T-helper 1 cell treated with Interleukin-12 subunit alpha and Interleukin-12 subunit beta and Interleukin-4 antibody, amounts not matched to agents 30 μg/mL and 1 μg/mL, for 36 hours (primary cell): Measurements from ENCODE around the gene MIPEP.
A peak's percentile ranks its signal among the peaks of the same experiment; 100 is the strongest.
"Not testable (repeated sequence)": the region's sequence is repeated elsewhere in the genome, so short reads cannot be mapped to it uniquely, and the experiment has no call there.

ENCODE experiments used
- H3K27ac Mint-ChIP-seq: one replicate; pipeline ENCODE4 v1.8.0; 2021; ENCODE audit warnings: mild to moderate bottlenecking, mixed read lengths
- H3K27me3 Mint-ChIP-seq: one replicate; pipeline ENCODE4 v1.8.0; 2021; ENCODE audit warnings: low read depth, mixed read lengths
- H3K36me3 Mint-ChIP-seq: one replicate; pipeline ENCODE4 v1.8.0; 2021; ENCODE audit warnings: low read depth, mixed read lengths
- H3K4me1 Mint-ChIP-seq: one replicate; pipeline ENCODE4 v1.8.0; 2021; ENCODE audit warnings: low read depth, mixed read lengths
- H3K4me3 Mint-ChIP-seq: one replicate; pipeline ENCODE4 v1.8.0; 2021; ENCODE audit warnings: mild to moderate bottlenecking, moderate library complexity, mixed read lengths
- H3K9me3 Mint-ChIP-seq: one replicate; pipeline ENCODE4 v1.8.0; 2021; ENCODE audit warnings: mixed read lengths

The MIPEP gene

DNA sequence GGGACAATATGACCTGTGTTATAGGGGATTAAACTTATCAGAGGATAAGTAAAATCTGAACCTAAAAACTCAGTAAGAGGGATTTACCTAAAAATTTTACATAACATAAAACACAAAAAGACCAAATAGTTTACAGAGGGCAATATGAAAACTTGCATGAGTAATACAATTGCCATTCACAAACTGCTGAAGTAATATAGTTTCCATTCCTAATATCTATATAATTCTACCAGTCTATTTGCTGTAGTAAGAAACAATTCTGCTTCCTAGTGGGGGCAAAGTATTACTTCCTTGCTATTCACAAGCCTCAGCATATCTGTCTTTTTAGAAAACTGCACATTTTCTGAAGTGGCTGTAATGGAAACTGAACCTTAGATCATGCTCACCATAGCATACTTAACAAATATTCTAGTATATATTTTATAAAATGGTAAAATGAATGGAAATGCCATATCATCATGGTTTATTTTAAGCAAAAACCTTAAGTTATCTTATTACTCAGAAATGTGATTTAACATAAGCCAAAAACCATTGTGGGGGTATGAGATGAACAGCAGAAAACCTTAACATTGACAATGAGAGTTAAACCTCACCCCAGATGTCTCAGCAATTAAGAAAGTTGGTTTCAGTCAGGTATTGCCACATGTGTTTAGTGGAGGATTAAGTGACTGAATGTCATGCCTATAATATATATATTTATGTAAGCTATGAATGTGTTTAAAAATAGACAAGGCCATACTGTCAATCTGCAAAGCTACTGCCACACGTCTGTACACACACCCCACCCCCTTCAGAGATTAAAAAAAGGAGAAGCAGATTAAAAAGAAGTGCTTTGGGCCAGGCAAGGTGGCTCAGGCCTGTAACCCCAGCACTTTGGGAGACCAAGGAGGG is 136.8 kb downstream of the MIPEP start:
- peaks cover 6% of the 10 kb centered on the region for H3K27me3 Mint-ChIP-seq
- H3K27ac Mint-ChIP-seq: no peak overlapping the region
- no peak overlapping the region for H3K4me3 Mint-ChIP-seq
- no peaks in the 10 kb centered on the region for H3K36me3 Mint-ChIP-seq
- H3K9me3 Mint-ChIP-seq: no peaks in the 10 kb centered on the region
- H3K4me1 Mint-ChIP-seq: peaks cover 25% of the 10 kb centered on the region

DNA sequence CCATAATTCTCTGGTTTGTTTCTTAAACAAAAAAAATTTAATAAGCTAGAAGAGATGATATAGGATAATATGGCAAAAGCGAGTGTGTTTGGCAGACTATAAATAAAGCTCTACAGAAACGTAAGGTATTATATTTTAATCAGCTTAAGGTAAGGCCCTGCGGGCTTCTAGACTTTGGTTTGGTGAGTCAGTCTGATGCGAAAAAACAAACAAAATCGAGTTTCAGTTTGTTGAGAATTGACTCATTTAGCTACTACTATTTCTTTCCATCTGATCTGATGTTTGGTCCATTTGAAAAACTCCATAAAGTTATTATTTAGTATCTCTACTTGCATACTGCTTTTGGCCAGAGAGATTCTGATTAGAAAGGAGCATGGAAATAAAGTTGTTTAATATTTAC is 138.0 kb downstream of the MIPEP start:
- no peaks in the 10 kb centered on the region for H3K9me3 Mint-ChIP-seq
- H3K36me3 Mint-ChIP-seq: no peaks in the 10 kb centered on the region
- peaks cover 26% of the 10 kb centered on the region for H3K4me1 Mint-ChIP-seq
- H3K27ac Mint-ChIP-seq: no peak overlapping the region
- H3K27me3 Mint-ChIP-seq: peaks cover 10% of the 10 kb centered on the region
- no peak overlapping the region for H3K4me3 Mint-ChIP-seq

DNA sequence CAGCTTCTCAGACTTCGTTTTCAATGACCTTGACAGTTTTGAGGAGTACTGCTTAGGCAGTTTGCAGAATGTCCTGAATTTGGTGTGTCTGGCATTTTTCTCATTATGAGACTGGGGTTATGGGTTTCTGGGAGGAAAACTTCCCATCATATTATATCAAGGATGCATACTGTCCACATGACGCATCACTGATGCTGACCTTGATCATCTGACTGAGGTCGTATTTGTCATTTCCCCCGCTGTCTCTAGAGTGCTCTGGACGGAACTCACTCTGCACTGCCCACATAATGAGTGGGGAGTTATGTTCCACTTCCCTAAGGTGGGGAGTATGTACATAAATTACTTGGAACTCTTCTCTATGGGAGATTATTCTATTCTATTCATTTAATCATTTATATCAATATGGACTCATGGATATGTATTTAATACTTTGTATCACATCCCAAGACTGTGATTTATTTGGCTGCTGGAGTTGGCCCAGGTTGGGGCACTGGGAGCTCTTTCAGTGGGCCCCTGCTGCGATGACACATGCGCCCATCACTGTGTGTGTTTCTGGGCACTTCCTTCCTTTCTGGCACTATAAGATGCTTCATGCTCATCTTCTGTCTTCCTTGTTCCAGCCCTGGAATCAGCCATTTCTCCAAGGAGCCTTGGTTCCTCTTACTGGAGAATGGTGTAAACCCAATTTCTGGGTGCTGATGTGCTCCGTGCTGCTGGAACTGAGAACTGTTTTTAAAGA is 138.6 kb downstream of the MIPEP start:
- Mint-ChIP-seq H3K4me3 (no peak overlapping the region), H3K9me3 (no peaks in the 10 kb centered on the region), H3K27ac (no peak overlapping the region), H3K27me3 (peaks cover 10% of the 10 kb centered on the region), H3K36me3 (no peaks in the 10 kb centered on the region), H3K4me1 (peaks cover 26% of the 10 kb centered on the region)

DNA sequence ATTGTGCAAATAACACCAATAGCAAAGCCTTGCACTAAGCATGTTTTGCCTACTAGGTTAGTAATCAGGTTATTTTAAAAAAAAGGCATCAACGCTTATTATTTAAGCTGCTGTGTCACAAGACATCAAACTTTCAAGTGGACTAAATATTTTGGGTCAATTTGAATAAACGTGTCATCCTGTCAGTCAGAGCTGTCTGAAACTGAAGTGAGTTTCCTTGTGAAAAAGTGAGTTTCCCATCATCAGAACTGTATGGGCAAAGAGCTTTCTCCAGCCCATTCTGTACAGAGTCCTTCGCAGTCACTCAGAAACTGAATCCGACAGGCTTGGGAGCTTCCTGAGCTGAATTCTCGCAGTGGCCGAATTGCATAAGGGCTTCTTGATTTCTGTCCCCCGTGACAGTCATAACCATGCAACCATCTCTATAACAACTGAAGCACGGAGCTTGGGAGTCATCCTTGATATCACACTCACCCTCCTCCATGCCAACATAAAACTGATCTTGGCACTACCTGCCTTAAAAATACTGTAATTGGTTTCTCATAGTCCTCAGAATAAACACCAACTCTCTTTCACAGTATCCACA is 139.8 kb downstream of the MIPEP start:
- Mint-ChIP-seq H3K4me1 (peaks cover 24% of the 10 kb centered on the region), H3K36me3 (no peaks in the 10 kb centered on the region), H3K27me3 (peaks cover 16% of the 10 kb centered on the region), H3K9me3 (no peaks in the 10 kb centered on the region), H3K27ac (no peak overlapping the region), H3K4me3 (no peak overlapping the region)

DNA sequence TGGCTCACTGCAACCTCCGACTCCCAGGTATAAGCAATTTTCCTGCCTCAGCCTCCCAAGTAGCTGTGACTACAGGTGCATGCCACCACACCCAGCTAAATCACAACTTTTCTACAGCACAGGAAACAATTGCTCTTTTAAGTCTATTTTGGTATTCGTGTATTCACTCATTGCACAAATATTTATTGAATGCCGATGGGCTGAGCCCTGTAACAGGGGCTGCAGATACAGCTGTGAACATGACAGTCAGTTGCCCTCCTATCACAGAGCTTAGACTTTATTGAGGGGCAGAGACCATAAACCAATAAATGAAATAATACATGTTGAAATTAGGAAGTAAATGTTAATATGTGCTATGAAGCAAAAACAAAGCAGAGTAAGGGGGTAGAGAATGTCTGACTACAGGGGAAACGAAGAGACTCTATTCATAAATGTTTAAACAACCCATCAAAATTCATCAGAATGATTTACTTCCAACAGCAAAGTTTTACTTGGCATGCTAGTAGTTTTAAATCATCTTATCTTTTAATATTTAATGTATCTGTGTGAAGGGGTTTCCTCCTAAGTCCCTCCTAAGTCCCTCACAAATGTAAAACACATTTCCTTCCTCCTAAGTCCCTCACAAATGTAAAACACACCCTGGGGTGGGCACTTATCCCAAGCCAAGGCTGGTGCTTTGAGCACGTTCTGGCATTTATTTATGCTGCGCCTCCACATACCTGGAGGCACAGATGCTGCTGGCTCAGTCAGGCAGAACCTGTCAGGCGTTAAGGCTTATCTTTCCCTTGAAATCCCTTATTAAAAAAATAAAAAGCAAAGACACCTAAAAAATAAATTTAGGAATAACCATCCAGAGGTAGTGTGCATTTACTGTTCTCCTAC is 140.8 kb downstream of the MIPEP start:
- Mint-ChIP-seq H3K4me1 (peaks cover 27% of the 10 kb centered on the region), H3K27ac (no peak overlapping the region), H3K27me3 (peaks cover 22% of the 10 kb centered on the region), H3K9me3 (no peaks in the 10 kb centered on the region), H3K36me3 (no peaks in the 10 kb centered on the region), H3K4me3 (no peak overlapping the region)

DNA sequence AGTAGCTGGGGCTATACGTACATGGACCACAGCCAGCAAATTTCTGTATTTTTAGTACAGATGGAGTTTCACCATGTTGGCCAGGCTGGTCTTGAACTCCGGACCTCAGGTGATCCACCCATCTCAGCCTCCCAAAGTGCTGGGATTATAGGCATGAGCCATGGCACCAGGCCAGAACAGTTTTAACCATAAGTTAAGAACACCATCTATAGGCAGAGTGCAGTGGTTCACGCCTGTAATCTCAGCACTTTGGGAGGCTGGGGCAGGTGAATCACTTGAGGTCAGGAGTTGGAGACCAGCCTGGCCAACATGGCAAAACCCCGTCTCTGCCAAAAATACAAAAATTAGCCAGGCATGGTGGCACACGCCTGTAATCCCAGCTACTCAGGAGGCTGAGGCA is 143.1 kb downstream of the MIPEP start:
- not testable (repeated sequence) for H3K4me3 Mint-ChIP-seq, H3K9me3 Mint-ChIP-seq, H3K27ac Mint-ChIP-seq, H3K36me3 Mint-ChIP-seq
- H3K4me1 Mint-ChIP-seq: peaks cover 28% of the 10 kb centered on the region
- peaks cover 30% of the 10 kb centered on the region for H3K27me3 Mint-ChIP-seq

DNA sequence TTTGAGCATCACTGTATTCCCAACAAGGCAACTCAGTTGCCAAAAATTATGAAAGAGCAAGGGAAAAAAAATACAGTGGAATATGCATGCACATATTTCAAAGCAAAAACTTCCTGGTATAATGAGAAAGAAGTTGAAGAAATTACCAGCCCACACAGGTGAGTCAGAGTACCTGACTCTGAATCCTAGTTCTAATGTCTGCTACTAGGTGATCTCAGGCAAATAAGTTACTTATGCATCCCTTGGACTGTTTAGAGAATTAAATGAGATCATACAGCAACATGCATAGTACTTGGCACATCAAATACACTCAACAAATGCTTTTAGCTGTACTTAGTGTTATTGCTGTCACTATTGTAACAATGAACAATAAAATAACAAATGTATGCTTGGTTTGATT is 144.9 kb downstream of the MIPEP start:
- H3K4me1 Mint-ChIP-seq: peaks cover 23% of the 10 kb centered on the region
- H3K4me3 Mint-ChIP-seq: no peak overlapping the region

DNA sequence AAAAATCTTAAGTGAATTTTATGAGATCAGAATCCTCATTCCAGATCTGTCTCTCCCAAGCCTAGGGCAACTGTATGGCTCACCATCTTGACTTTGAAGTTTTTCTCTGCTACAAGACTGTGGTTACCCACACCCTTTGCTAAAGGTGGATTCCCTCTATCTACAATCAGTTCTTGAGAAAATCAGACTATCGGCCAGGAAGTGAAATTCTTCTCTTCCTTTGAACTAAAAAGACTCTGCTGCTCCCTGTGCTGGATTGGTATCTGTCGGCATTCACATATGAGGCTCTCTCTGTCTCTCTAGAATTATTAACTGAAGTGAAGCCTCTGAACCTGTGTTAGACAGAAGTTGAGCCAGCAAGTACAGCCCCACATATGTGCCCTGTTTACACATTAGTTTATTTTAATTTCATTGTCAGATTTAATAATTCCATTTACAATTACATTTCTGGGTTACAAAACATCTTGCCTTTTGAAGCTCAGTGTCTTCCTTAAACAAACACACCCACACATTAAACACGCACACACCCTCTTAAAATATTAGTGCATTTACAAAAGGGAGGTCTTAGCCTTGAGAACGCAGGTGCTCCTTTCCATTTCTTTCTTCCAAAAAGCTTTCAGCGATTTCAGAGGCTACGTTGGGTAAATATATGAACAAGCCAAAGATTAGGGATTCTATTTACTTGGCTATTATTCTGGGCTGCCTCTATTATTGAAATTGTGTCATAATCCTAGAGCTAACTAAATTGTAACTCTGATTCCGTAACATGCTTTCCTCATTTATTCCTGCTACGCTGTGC is 145.7 kb downstream of the MIPEP start:
- Mint-ChIP-seq H3K4me1 (peaks cover 23% of the 10 kb centered on the region), H3K9me3 (no peaks in the 10 kb centered on the region), H3K27me3 (peaks cover 28% of the 10 kb centered on the region), H3K4me3 (peak overlapping the region; percentile 21), H3K27ac (peak overlapping the region; percentile 9), H3K36me3 (peaks cover 3% of the 10 kb centered on the region)

More for the DNA sequence above, 144.9 kb downstream of the MIPEP start:
- Mint-ChIP-seq H3K27ac (no peak overlapping the region), H3K9me3 (no peaks in the 10 kb centered on the region), H3K36me3 (peaks cover 3% of the 10 kb centered on the region), H3K27me3 (peaks cover 31% of the 10 kb centered on the region)

DNA sequence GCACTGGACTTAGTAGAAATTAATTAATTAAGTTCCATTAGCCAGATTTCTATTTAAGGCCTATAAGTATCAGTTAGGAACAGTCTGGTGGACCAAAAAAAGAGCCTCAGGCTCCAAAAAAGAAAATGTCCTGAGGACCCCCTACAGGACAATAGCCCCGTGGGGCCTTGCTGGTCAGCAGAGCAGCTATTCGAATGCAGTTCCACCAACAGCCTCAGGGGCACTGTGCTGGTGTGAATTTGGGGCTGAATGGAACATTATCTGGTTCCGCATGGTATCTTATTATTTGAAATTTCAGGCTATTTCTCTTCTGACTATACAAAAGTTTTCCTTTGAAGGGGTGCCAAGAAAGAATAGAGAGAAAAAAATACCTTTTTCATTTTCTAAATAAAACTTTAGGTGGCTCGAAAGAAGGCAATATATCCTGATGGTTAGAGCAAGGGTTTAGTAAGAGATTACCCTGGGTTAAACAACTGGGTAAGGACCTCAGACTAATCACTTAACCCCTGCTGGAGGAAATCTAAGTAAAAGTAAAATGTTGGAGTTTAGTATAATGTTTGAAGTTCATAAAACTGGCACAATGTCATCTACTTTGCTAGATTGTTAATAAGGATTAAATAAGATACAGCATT is 147.2 kb downstream of the MIPEP start:
- H3K27ac Mint-ChIP-seq: no peak overlapping the region
- peaks cover 22% of the 10 kb centered on the region for H3K4me1 Mint-ChIP-seq
- peaks cover 28% of the 10 kb centered on the region for H3K27me3 Mint-ChIP-seq
- H3K36me3 Mint-ChIP-seq: peaks cover 3% of the 10 kb centered on the region
- H3K9me3 Mint-ChIP-seq: no peaks in the 10 kb centered on the region
- H3K4me3 Mint-ChIP-seq: no peak overlapping the region

DNA sequence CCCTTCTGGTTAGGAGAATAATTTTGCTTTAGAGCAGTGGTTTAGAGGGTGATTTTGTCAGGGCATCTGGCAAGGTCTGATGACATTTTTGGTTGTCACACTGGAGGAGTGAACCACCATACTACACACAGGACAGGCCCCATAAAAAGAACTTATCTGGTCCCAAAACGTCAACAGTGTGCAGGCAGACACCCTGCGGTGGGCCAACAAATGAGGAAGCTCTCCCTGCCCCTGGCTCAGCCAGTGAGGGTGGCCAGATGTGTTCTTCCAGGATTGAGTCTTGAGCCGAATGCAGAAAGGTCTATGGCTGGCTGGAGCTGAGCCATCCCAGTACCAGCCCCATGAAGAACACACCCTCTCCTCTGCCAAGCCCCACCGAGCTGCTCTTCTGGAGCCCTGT is 149.2 kb downstream of the MIPEP start:
- Mint-ChIP-seq H3K27ac (no peak overlapping the region), H3K4me3 (no peak overlapping the region), H3K36me3 (peaks cover 3% of the 10 kb centered on the region), H3K27me3 (peaks cover 24% of the 10 kb centered on the region), H3K9me3 (no peaks in the 10 kb centered on the region), H3K4me1 (peaks cover 22% of the 10 kb centered on the region)

DNA sequence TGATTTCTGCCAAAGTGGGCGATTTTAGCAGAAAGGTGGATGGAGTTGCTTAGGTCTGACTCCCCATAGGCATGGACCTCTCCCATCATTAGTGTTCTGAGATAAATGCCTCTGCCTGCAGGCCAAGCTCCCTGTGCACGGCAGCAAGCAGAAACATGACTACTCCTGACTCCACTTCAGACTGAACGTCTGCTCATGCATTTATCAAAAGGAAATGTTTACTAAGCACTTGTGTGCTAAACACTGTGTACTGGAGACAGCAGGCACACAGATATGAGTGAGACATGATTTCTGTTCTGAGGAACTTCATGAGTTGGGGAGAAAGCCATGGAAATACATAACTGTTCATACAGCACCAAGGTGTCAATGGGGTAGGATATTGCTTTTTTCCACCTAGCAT is 149.6 kb downstream of the MIPEP start:
- Mint-ChIP-seq H3K27ac (no peak overlapping the region), H3K4me1 (peaks cover 21% of the 10 kb centered on the region), H3K9me3 (no peaks in the 10 kb centered on the region), H3K27me3 (peaks cover 20% of the 10 kb centered on the region), H3K36me3 (peaks cover 3% of the 10 kb centered on the region), H3K4me3 (no peak overlapping the region)

DNA sequence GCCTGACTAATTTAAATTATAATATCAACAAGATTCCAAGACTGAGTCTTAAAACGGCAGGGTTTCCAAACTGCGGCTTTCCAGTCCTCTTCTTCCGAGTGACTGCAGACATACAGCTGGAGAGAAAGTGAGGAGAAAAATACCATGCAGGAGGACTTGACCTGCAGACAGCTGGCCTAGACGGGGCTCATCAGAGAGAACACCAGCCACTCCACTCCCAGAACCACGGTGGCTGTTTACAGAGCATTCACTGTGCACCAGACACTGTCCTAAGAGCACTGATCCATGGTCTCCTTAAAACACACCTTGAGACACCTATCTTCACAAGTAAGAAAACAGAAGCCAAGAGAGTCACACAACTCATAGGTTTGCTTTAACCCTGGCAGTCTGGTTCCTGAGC is 152.7 kb downstream of the MIPEP start:
- H3K4me1 Mint-ChIP-seq: no peaks in the 10 kb centered on the region
- H3K27me3 Mint-ChIP-seq: peaks cover 9% of the 10 kb centered on the region
- no peaks in the 10 kb centered on the region for H3K9me3 Mint-ChIP-seq
- peaks cover 3% of the 10 kb centered on the region for H3K36me3 Mint-ChIP-seq
- H3K4me3 Mint-ChIP-seq: no peak overlapping the region
- no peak overlapping the region for H3K27ac Mint-ChIP-seq

DNA sequence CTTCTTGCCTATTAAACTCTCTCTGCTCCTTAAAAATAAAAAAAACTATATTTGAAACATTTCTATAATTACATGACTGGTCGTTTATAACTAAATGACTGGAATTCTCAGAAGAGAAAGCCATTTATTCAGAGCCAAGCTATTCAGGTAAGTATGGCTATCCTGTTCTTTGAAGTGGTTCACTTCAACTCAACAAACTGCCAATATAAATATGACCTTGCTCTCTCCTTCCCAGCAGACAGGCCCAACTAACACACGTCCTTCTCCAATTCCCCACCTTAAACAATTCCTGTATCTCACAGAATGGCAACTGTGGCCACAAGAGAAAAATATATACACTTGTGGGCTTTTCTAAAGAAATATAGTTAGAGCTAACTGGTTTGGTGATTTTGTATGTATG is 153.9 kb downstream of the MIPEP start:
- Mint-ChIP-seq H3K36me3 (peaks cover 3% of the 10 kb centered on the region), H3K4me3 (no peak overlapping the region), H3K27me3 (peaks cover 5% of the 10 kb centered on the region), H3K4me1 (no peaks in the 10 kb centered on the region), H3K27ac (no peak overlapping the region), H3K9me3 (no peaks in the 10 kb centered on the region)
